Psoas muscle (tissue), 8 donors: Measurements from ENCODE around the gene HPCAL1. TPM values are rescaled to one million over a fixed set of nuclear protein-coding genes. Genes with fewer than 3 reads are reported as not detected.

Experiments used
- ATAC-seq, 4 donors: fragments of 200-7000 bp; cut with Tn5 transposase; one replicate each; pipeline ENCODE4 v1.9.1; 2020; ENCODE audit warnings: moderate library complexity in 3 of 4, mild to moderate bottlenecking in 2 of 4
- DNase-seq, 2 donors: peaks; one replicate each; pipeline ENCODE4 v3.0.0-alpha.2; 2020
- H3K27ac ChIP-seq: fragments of 200-600 bp; one replicate; pipeline ENCODE4 v1.8.0; 2022
- H3K27me3 ChIP-seq, 3 donors: fragments of 200-600 bp in 1 of 3; one replicate each; pipeline versions ENCODE4 v1.6.1 to v1.8.0; 2013 to 2022; ENCODE audit warnings: low read length in 2 of 3, mild to moderate bottlenecking in 2 of 3, moderate library complexity in 1 of 3; ENCODE audit not compliant: insufficient read depth in 3 of 3
- H3K36me3 ChIP-seq, 2 donors: fragments of 200-600 bp in 1 of 2; one replicate each; pipeline versions ENCODE4 v1.6.1 to v1.8.0; 2013 to 2022; ENCODE audit warnings: low read depth in 1 of 2, mild to moderate bottlenecking in 1 of 2, moderate library complexity in 1 of 2; ENCODE audit not compliant: insufficient read depth in 1 of 2
- H3K4me1 ChIP-seq: fragments of 200-600 bp; one replicate; pipeline ENCODE4 v1.8.0; 2022
- H3K4me3 ChIP-seq: fragments of 200-600 bp; one replicate; pipeline ENCODE4 v1.8.0; 2022; ENCODE audit warnings: mild to moderate bottlenecking
- H3K9me3 ChIP-seq: fragments of 200-600 bp; one replicate; pipeline ENCODE4 v1.8.0; 2022
- CTCF ChIP-seq: fragments of 200-600 bp; IDR thresholded peaks from one replicate; pipeline ENCODE4 v1.8.0; 2022; ENCODE audit warnings: antibody characterized with exemption
- WGBS, 3 donors: extraction: QIAGEN DNeasy Blood & Tissue Kit; methylation state at CpG; one replicate each; pipeline versions ENCODE4 v1.1.6 to v1.1.7; 2013; 5-methylcytosine and 5-hydroxymethylcytosine counted together
- intact Hi-C, 2 donors: fragments of 100-400 bp; cut with DNase I; formaldehyde crosslinking; loops; one replicate each; pipeline versions ENCODE4 v1.11.0 to v1.14.2; 2022
- polyA plus RNA-seq, 3 donors: library from polyadenylated mRNA; stranded (reverse); fragments of 200-250 nt; gene quantifications; one replicate each; pipeline ENCODE4 v1.2.3, GENCODE V29; 2013
- total RNA-seq, 4 donors: library from RNA; stranded (reverse); fragmentation: NEBNext Ultra II Directional in 2 of 4; extraction: Animal tissue kit (Norgen Biotek cat#: 25700) in 2 of 4; gene quantifications; one replicate each; pipeline versions ENCODE4 v1.2.1 to v1.2.4, GENCODE V29; 2021 to 2023
- donor health status: healthy with polysubstance abuse.
- donor health status: DM: no; HTN: no; CAD: no; lungs with moderate emphysema.
- donor health status: Bipolar disorder and iron deficiency.
- donor health status: healthy.
- donor health status: DM: yes; HTN: yes; CAD: no.
- donor health status: DM: no; HTN: no; CAD: no.
- donor health status: DM: no; HTN: no; CAD: no.
- donor health status: DM: yes; HTN: yes; CAD: no.

HPCAL1 gene
- total and polyA plus RNA-seq, 7 donors = 16.1 to 182 (median 33.4) TPM

- Histone ChIP-seq H3K36me3 (no peaks in the 10 kb centered on the region), H3K9me3 (no peaks in the 10 kb centered on the region), H3K4me1 (no peaks in the 10 kb centered on the region), H3K27me3 (no peaks in the 10 kb centered on the region), H3K4me3 (no peak overlapping the region), H3K27ac (no peak overlapping the region)
- no peak for TF ChIP-seq CTCF
- ATAC-seq (no peak), DNase-seq (no peak)
- 92 to 99% (median 95%) methylated on average over 19 to 20 of the region's 20 CpGs for WGBS, 3 donors
- intact Hi-C loops = no loop called here
Observed at GRCh38 chr2:10372203-10372861, 69.6 kb downstream of the HPCAL1 start.

- 81 to 90% (median 85%) methylated on average over 7 of the region's 7 CpGs for WGBS, 3 donors
- ATAC-seq (no peak), DNase-seq (no peak)
Observed at GRCh38 chr2:10372862-10373240, 70.1 kb downstream of the HPCAL1 start.

GRCh38 chr2:10373931-10374330 lies 71.2 kb downstream of the HPCAL1 start:
- DNase-seq (peak in 1 of 2 donors; percentile 28), ATAC-seq (no peak)
- H3K4me3 ChIP-seq = no peak overlapping the region
- intact Hi-C loops = no loop called here
- H3K9me3 ChIP-seq = no peaks in the 10 kb centered on the region
- H3K36me3 ChIP-seq = no peaks in the 10 kb centered on the region
- no peak overlapping the region for H3K27ac ChIP-seq
- H3K4me1 ChIP-seq = no peaks in the 10 kb centered on the region
- 77 to 82% (median 78%) methylated on average over 10 of the region's 10 CpGs for WGBS, 3 donors
- no peaks in the 10 kb centered on the region for H3K27me3 ChIP-seq
- TF ChIP-seq CTCF = no peak

More at GRCh38 chr2:10372862-10373240, 70.1 kb downstream of the HPCAL1 start:
- no peak for TF ChIP-seq CTCF
- intact Hi-C loops = no loop called here
- no peak overlapping the region for H3K4me3 ChIP-seq
- H3K9me3 ChIP-seq = no peaks in the 10 kb centered on the region
- no peaks in the 10 kb centered on the region for H3K4me1 ChIP-seq
- no peaks in the 10 kb centered on the region for H3K27me3 ChIP-seq
- no peak overlapping the region for H3K27ac ChIP-seq
- no peaks in the 10 kb centered on the region for H3K36me3 ChIP-seq

GRCh38 chr2:10374362-10374943 lies 71.7 kb downstream of the HPCAL1 start:
- H3K4me3 ChIP-seq = no peak overlapping the region
- no peaks in the 10 kb centered on the region for H3K9me3 ChIP-seq
- ATAC-seq (no peak), DNase-seq (no peak)
- intact Hi-C loops = no loop called here
- H3K27me3 ChIP-seq = no peaks in the 10 kb centered on the region
- H3K27ac ChIP-seq = no peak overlapping the region
- no peak for TF ChIP-seq CTCF
- WGBS, 3 donors = 88 to 97% (median 88%) methylated on average over 13 of the region's 13 CpGs
- H3K36me3 ChIP-seq = no peaks in the 10 kb centered on the region
- no peaks in the 10 kb centered on the region for H3K4me1 ChIP-seq
